Measurements from ENCODE around the gene GLIPR2.
"Not testable (repeated sequence)": the region's sequence is repeated elsewhere in the genome, so short reads cannot be mapped to it uniquely, and the experiment has no call there.

GLIPR2 gene

GRCh38 chr9:36136272-36136893 lies at the start of gene GLIPR2:
GLIPR2 (plus strand) TSS chr9:36136733; CDS start chr9:36136779, 46 bp downstream.
- peak; percentile 72 to 79 for DNase-seq

- DNase-seq = not testable (repeated sequence)
Measured at GRCh38 chr9:36087054-36087453, 49.5 kb upstream of the GLIPR2 start.

- DNase-seq = no peak
Measured at GRCh38 chr9:36088020-36088419, 48.5 kb upstream of the GLIPR2 start.

- no peak for DNase-seq
Measured at GRCh38 chr9:36091026-36091953, 45.2 kb upstream of the GLIPR2 start.

GRCh38 chr9:36092014-36092413 lies 44.5 kb upstream of the GLIPR2 start:
- DNase-seq = no peak

GRCh38 chr9:36092509-36093215 lies 43.9 kb upstream of the GLIPR2 start:
- peak; percentile 7 to 38 for DNase-seq

- DNase-seq = no peak
Measured at GRCh38 chr9:36093384-36093783, 43.1 kb upstream of the GLIPR2 start.

- DNase-seq = no peak
Measured at GRCh38 chr9:36099718-36100117, 36.8 kb upstream of the GLIPR2 start.

- DNase-seq = no peak
Measured at GRCh38 chr9:36100532-36100931, 36.0 kb upstream of the GLIPR2 start.

GRCh38 chr9:36101916-36102741 lies 34.4 kb upstream of the GLIPR2 start:
- no peak for DNase-seq

GRCh38 chr9:36102742-36103495 lies 33.6 kb upstream of the GLIPR2 start:
- peak; percentile 85 to 87 for DNase-seq

- DNase-seq = no peak
Measured at GRCh38 chr9:36109071-36109470, 27.5 kb upstream of the GLIPR2 start.

- no peak for DNase-seq
Measured at GRCh38 chr9:36110434-36110833, 26.1 kb upstream of the GLIPR2 start.

GRCh38 chr9:36112516-36112915 lies 24.0 kb upstream of the GLIPR2 start:
- DNase-seq = no peak

GRCh38 chr9:36113999-36114398 lies 22.5 kb upstream of the GLIPR2 start:
- DNase-seq = no peak

GRCh38 chr9:36116593-36116992 lies 19.9 kb upstream of the GLIPR2 start:
- no peak for DNase-seq

- no peak for DNase-seq
Measured at GRCh38 chr9:36118201-36118600, 18.3 kb upstream of the GLIPR2 start.

- DNase-seq = no peak
Measured at GRCh38 chr9:36118706-36119105, 17.8 kb upstream of the GLIPR2 start.

GRCh38 chr9:36119476-36119875 lies 17.1 kb upstream of the GLIPR2 start:
- no peak for DNase-seq

- no peak for DNase-seq
Measured at GRCh38 chr9:36120705-36121104, 15.8 kb upstream of the GLIPR2 start.

- DNase-seq = no peak
Measured at GRCh38 chr9:36121971-36122370, 14.6 kb upstream of the GLIPR2 start.

- DNase-seq = no peak
Measured at GRCh38 chr9:36123515-36123914, 13.0 kb upstream of the GLIPR2 start.
